Measurements from ENCODE around the gene ATG4B.

The ATG4B gene

GRCh38 chr2:241678784-241679540 is 41.5 kb downstream of the ATG4B start:
- Histone ChIP-seq H3K4me1 (ENCODE audit: control insufficient read depth, insufficient read depth, low read length) (peaks cover 7% of the 10 kb centered on the region), H3K4me3 (ENCODE audit: low read length in 2 of 2) (no peak overlapping the region), H3K36me3 (ENCODE audit: control insufficient read depth in 2 of 2, insufficient read depth in 2 of 2, low read length in 2 of 2) (peaks cover 9 to 26% of the 10 kb centered on the region in 2 donors), H3K9ac (ENCODE audit: low read length in 2 of 2) (no peak overlapping the region), H3K27ac (ENCODE audit: low read length) (no peak overlapping the region), H3K9me3 (ENCODE audit: control insufficient read depth in 2 of 2, low read length in 2 of 2) (no peaks in the 10 kb centered on the region), H3K27me3 (ENCODE audit: control insufficient read depth in 1 of 2, insufficient read depth in 2 of 2, low read length in 2 of 2) (no peaks in the 10 kb centered on the region)

GRCh38 chr2:241680044-241680443 is 42.6 kb downstream of the ATG4B start:
- H3K4me1 ChIP-seq (ENCODE audit: control insufficient read depth, insufficient read depth, low read length) = peaks cover 3% of the 10 kb centered on the region
- no peaks in the 10 kb centered on the region for H3K9me3 ChIP-seq (ENCODE audit: control insufficient read depth in 2 of 2, low read length in 2 of 2)
- peaks cover 9 to 21% of the 10 kb centered on the region in 2 donors for H3K36me3 ChIP-seq (ENCODE audit: control insufficient read depth in 2 of 2, insufficient read depth in 2 of 2, low read length in 2 of 2)
- no peak overlapping the region for H3K4me3 ChIP-seq (ENCODE audit: low read length in 2 of 2)
- no peak overlapping the region for H3K9ac ChIP-seq (ENCODE audit: low read length in 2 of 2)
- no peaks in the 10 kb centered on the region for H3K27me3 ChIP-seq (ENCODE audit: control insufficient read depth in 1 of 2, insufficient read depth in 2 of 2, low read length in 2 of 2)
- H3K27ac ChIP-seq (ENCODE audit: low read length) = no peak overlapping the region

- no peaks in the 10 kb centered on the region for H3K27me3 ChIP-seq (ENCODE audit: control insufficient read depth in 1 of 2, insufficient read depth in 2 of 2, low read length in 2 of 2)
- H3K9me3 ChIP-seq (ENCODE audit: control insufficient read depth in 2 of 2, low read length in 2 of 2) = no peaks in the 10 kb centered on the region
- peak overlapping the region; percentile 6 for H3K27ac ChIP-seq (ENCODE audit: low read length)
- H3K4me1 ChIP-seq (ENCODE audit: control insufficient read depth, insufficient read depth, low read length) = peaks cover 10% of the 10 kb centered on the region
- H3K36me3 ChIP-seq (ENCODE audit: control insufficient read depth in 2 of 2, insufficient read depth in 2 of 2, low read length in 2 of 2) = peaks cover 11 to 21% of the 10 kb centered on the region in 2 donors
- H3K4me3 ChIP-seq (ENCODE audit: low read length in 2 of 2) = no peak overlapping the region
- no peak overlapping the region for H3K9ac ChIP-seq (ENCODE audit: low read length in 2 of 2)
Measured at GRCh38 chr2:241680827-241681599, 43.5 kb downstream of the ATG4B start.

- H3K4me3 ChIP-seq (ENCODE audit: low read length in 2 of 2) = peak overlapping the region; percentile 80 to 92
- peaks cover 19% of the 10 kb centered on the region for H3K4me1 ChIP-seq (ENCODE audit: control insufficient read depth, insufficient read depth, low read length)
- no peak overlapping the region for H3K27ac ChIP-seq (ENCODE audit: low read length)
- H3K9me3 ChIP-seq (ENCODE audit: control insufficient read depth in 2 of 2, low read length in 2 of 2) = no peaks in the 10 kb centered on the region
- H3K36me3 ChIP-seq (ENCODE audit: control insufficient read depth in 2 of 2, insufficient read depth in 2 of 2, low read length in 2 of 2) = peaks cover 8 to 11% of the 10 kb centered on the region in 2 donors
- no peaks in the 10 kb centered on the region for H3K27me3 ChIP-seq (ENCODE audit: control insufficient read depth in 1 of 2, insufficient read depth in 2 of 2, low read length in 2 of 2)
- H3K9ac ChIP-seq (ENCODE audit: low read length in 2 of 2) = peak overlapping the region; percentile 52 to 60
Measured at GRCh38 chr2:241686324-241686649, 48.8 kb downstream of the ATG4B start.

- Histone ChIP-seq H3K4me3 (ENCODE audit: low read length in 2 of 2) (peak within 1 kb of the TSS; percentile 89 to 92), H3K9ac (ENCODE audit: low read length in 2 of 2) (peak within 1 kb of the TSS; percentile 89 to 92), H3K36me3 (ENCODE audit: control insufficient read depth in 2 of 2, insufficient read depth in 2 of 2, low read length in 2 of 2) (peaks cover 6 to 8% of the 10 kb centered on the region in 2 donors), H3K27me3 (ENCODE audit: control insufficient read depth in 1 of 2, insufficient read depth in 2 of 2, low read length in 2 of 2) (no peaks in the 10 kb centered on the region), H3K9me3 (ENCODE audit: control insufficient read depth in 2 of 2, low read length in 2 of 2) (no peaks in the 10 kb centered on the region), H3K4me1 (ENCODE audit: control insufficient read depth, insufficient read depth, low read length) (peaks cover 21% of the 10 kb centered on the region), H3K27ac (ENCODE audit: low read length) (peak within 1 kb of the TSS; percentile 86)
Measured at GRCh38 chr2:241686650-241687425, 49.3 kb downstream of the ATG4B start, which contains the start of gene DTYMK. DTYMK (minus strand) TSS chr2:241686815; CDS start chr2:241686783, 32 bp downstream.

GRCh38 chr2:241689306-241689705 is 51.8 kb downstream of the ATG4B start:
- Histone ChIP-seq H3K4me1 (ENCODE audit: control insufficient read depth, insufficient read depth, low read length) (peaks cover 21% of the 10 kb centered on the region), H3K36me3 (ENCODE audit: control insufficient read depth in 2 of 2, insufficient read depth in 2 of 2, low read length in 2 of 2) (peaks cover 6 to 13% of the 10 kb centered on the region in 2 donors), H3K27ac (ENCODE audit: low read length) (no peak overlapping the region), H3K9me3 (ENCODE audit: control insufficient read depth in 2 of 2, low read length in 2 of 2) (no peaks in the 10 kb centered on the region), H3K4me3 (ENCODE audit: low read length in 2 of 2) (peak overlapping the region in 1 of 2 donors; percentile 15), H3K27me3 (ENCODE audit: control insufficient read depth in 1 of 2, insufficient read depth in 2 of 2, low read length in 2 of 2) (no peaks in the 10 kb centered on the region), H3K9ac (ENCODE audit: low read length in 2 of 2) (no peak overlapping the region)

GRCh38 chr2:241690202-241690717 is 52.8 kb downstream of the ATG4B start:
- H3K27ac ChIP-seq (ENCODE audit: low read length) = no peak overlapping the region
- no peak overlapping the region for H3K9ac ChIP-seq (ENCODE audit: low read length in 2 of 2)
- no peaks in the 10 kb centered on the region for H3K27me3 ChIP-seq (ENCODE audit: control insufficient read depth in 1 of 2, insufficient read depth in 2 of 2, low read length in 2 of 2)
- no peaks in the 10 kb centered on the region for H3K9me3 ChIP-seq (ENCODE audit: control insufficient read depth in 2 of 2, low read length in 2 of 2)
- peaks cover 21% of the 10 kb centered on the region for H3K4me1 ChIP-seq (ENCODE audit: control insufficient read depth, insufficient read depth, low read length)
- peaks cover 11 to 17% of the 10 kb centered on the region in 2 donors for H3K36me3 ChIP-seq (ENCODE audit: control insufficient read depth in 2 of 2, insufficient read depth in 2 of 2, low read length in 2 of 2)
- H3K4me3 ChIP-seq (ENCODE audit: low read length in 2 of 2) = no peak overlapping the region

GRCh38 chr2:241692448-241692847 is 55.0 kb downstream of the ATG4B start:
- H3K9ac ChIP-seq (ENCODE audit: low read length in 2 of 2) = no peak overlapping the region
- H3K36me3 ChIP-seq (ENCODE audit: control insufficient read depth in 2 of 2, insufficient read depth in 2 of 2, low read length in 2 of 2) = peaks cover 9 to 17% of the 10 kb centered on the region in 2 donors
- H3K4me1 ChIP-seq (ENCODE audit: control insufficient read depth, insufficient read depth, low read length) = peaks cover 13% of the 10 kb centered on the region
- H3K4me3 ChIP-seq (ENCODE audit: low read length in 2 of 2) = no peak overlapping the region
- no peaks in the 10 kb centered on the region for H3K9me3 ChIP-seq (ENCODE audit: control insufficient read depth in 2 of 2, low read length in 2 of 2)
- H3K27me3 ChIP-seq (ENCODE audit: control insufficient read depth in 1 of 2, insufficient read depth in 2 of 2, low read length in 2 of 2) = no peaks in the 10 kb centered on the region
- no peak overlapping the region for H3K27ac ChIP-seq (ENCODE audit: low read length)

- Histone ChIP-seq H3K9me3 (ENCODE audit: control insufficient read depth in 2 of 2, low read length in 2 of 2) (no peaks in the 10 kb centered on the region), H3K4me3 (ENCODE audit: low read length in 2 of 2) (no peak overlapping the region), H3K9ac (ENCODE audit: low read length in 2 of 2) (no peak overlapping the region), H3K4me1 (ENCODE audit: control insufficient read depth, insufficient read depth, low read length) (peaks cover 2% of the 10 kb centered on the region), H3K27me3 (ENCODE audit: control insufficient read depth in 1 of 2, insufficient read depth in 2 of 2, low read length in 2 of 2) (no peaks in the 10 kb centered on the region), H3K36me3 (ENCODE audit: control insufficient read depth in 2 of 2, insufficient read depth in 2 of 2, low read length in 2 of 2) (peaks cover 5 to 11% of the 10 kb centered on the region in 2 donors), H3K27ac (ENCODE audit: low read length) (no peak overlapping the region)
Measured at GRCh38 chr2:241695651-241696050, 58.2 kb downstream of the ATG4B start.

- no peaks in the 10 kb centered on the region for H3K27me3 ChIP-seq (ENCODE audit: control insufficient read depth in 1 of 2, insufficient read depth in 2 of 2, low read length in 2 of 2)
- H3K36me3 ChIP-seq (ENCODE audit: control insufficient read depth in 2 of 2, insufficient read depth in 2 of 2, low read length in 2 of 2) = peaks cover 2 to 6% of the 10 kb centered on the region in 2 donors
- H3K9me3 ChIP-seq (ENCODE audit: control insufficient read depth in 2 of 2, low read length in 2 of 2) = no peaks in the 10 kb centered on the region
- peak overlapping the region; percentile 57 to 85 for H3K4me3 ChIP-seq (ENCODE audit: low read length in 2 of 2)
- H3K9ac ChIP-seq (ENCODE audit: low read length in 2 of 2) = peak overlapping the region; percentile 77 to 80
- H3K27ac ChIP-seq (ENCODE audit: low read length) = peak overlapping the region; percentile 80
- peaks cover 15% of the 10 kb centered on the region for H3K4me1 ChIP-seq (ENCODE audit: control insufficient read depth, insufficient read depth, low read length)
Measured at GRCh38 chr2:241701149-241701398, 63.6 kb downstream of the ATG4B start.

Measured in stomach smooth muscle (tissue), 2 donors.